AG10803 (cell line): Measurements from ENCODE around the gene SRMS.

Experiments used
- DNase-seq: peaks from one replicate; pipeline ENCODE4 v3.0.0; 2010; ENCODE audit warnings: low read depth
- H3K4me3 ChIP-seq: 2 replicates; pipeline ENCODE4 v1.5.1; 2011; ENCODE audit warnings: mild to moderate bottlenecking, low read length, control low read depth
- TF ChIP-seq, protein P1 (sequence below): conservative IDR thresholded peaks from 2 replicates; pipeline ENCODE4 v1.5.1; 2011; ENCODE audit warnings: mild to moderate bottlenecking, low read length, control low read depth, inconsistent platforms

The SRMS gene

DNA sequence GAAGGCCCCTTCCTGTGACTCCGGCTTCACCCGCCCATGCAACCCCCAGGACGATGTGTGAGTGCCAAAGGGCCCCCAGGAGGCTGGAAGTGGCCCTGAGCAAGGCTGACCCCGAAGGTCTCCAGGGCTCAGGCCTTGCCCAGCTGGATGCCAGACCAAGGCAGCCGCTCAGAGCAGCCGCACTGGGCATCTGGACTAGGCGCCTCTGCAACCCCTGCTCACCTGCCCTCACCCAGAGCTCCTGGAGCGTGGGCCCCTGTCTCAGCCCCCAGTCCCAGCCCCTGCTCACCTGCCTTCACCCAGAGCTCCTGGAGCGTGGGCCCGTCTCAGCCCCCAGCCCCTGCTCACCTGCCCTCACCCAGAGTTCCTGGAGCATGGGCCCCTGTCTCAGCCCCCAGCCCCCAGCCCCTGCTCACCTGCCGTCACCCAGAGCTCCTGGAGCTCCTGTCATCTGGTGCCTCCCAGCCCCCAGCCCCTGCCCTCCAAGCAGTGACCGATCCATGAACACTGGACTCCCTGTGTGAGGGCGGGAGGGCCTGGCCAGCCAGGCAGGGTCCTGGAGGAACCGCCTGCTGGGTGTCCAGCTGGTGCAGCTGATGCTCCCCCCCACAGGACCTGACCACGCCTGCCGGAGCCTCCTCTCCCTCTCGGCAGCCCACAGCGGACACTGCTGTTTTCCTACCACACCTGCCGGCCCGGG is 1.1 kb downstream of the SRMS start:
- no peak overlapping the region for H3K4me3 ChIP-seq
- TF ChIP-seq, protein P1, sequence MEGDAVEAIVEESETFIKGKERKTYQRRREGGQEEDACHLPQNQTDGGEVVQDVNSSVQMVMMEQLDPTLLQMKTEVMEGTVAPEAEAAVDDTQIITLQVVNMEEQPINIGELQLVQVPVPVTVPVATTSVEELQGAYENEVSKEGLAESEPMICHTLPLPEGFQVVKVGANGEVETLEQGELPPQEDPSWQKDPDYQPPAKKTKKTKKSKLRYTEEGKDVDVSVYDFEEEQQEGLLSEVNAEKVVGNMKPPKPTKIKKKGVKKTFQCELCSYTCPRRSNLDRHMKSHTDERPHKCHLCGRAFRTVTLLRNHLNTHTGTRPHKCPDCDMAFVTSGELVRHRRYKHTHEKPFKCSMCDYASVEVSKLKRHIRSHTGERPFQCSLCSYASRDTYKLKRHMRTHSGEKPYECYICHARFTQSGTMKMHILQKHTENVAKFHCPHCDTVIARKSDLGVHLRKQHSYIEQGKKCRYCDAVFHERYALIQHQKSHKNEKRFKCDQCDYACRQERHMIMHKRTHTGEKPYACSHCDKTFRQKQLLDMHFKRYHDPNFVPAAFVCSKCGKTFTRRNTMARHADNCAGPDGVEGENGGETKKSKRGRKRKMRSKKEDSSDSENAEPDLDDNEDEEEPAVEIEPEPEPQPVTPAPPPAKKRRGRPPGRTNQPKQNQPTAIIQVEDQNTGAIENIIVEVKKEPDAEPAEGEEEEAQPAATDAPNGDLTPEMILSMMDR, result no peak
- no peak for DNase-seq

DNA sequence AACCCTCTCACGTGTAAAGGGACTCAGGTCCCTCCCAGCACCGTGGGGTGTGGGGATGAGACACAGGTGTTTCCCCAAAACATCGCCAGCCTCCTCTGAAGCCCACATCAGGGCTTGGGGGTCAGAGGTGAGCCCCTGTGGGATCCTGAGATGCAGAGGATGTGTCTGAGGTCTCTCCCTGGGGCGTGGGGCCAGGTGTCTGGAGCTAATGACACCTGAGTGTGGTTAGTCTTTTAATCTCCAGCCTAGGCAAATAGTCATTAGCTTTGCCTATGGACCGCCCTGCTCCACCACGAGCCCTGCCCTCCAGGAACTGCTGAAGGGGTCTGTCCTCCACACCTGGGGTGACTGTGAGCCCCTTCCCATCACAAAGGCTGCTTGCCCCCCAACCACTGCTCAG is 1.7 kb downstream of the SRMS start:
- no peak for DNase-seq
- TF ChIP-seq, protein P1, result no peak
- no peak overlapping the region for H3K4me3 ChIP-seq

DNA sequence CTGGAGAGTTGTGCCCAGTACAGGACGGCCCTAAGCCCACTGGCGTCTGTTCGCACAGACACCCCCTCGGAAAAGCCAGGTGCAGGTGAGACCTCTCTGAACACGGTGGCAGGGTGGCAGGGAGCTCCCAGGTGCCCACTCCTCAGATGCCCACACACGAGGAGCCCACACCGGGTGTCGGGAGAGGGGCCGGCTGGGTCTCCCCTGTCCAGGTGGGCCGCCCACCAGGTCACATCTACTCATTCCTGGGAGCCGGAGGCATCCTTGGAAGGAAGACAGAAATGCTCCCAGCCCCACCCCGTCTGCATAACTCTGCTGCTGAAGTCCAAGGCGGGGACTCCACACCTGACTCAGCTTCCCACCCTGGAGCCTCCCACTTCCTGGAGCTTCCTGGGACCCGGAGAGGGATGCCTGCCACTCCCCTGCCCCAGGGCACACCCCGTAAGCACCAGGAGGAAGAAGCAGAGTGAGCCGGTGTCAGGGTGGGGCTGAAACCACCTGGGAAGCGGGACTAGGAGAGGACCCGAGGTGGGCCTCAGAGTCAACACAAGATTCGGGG is 2.5 kb downstream of the SRMS start:
- TF ChIP-seq, protein P1, result no peak
- H3K4me3 ChIP-seq, result no peak overlapping the region

DNA sequence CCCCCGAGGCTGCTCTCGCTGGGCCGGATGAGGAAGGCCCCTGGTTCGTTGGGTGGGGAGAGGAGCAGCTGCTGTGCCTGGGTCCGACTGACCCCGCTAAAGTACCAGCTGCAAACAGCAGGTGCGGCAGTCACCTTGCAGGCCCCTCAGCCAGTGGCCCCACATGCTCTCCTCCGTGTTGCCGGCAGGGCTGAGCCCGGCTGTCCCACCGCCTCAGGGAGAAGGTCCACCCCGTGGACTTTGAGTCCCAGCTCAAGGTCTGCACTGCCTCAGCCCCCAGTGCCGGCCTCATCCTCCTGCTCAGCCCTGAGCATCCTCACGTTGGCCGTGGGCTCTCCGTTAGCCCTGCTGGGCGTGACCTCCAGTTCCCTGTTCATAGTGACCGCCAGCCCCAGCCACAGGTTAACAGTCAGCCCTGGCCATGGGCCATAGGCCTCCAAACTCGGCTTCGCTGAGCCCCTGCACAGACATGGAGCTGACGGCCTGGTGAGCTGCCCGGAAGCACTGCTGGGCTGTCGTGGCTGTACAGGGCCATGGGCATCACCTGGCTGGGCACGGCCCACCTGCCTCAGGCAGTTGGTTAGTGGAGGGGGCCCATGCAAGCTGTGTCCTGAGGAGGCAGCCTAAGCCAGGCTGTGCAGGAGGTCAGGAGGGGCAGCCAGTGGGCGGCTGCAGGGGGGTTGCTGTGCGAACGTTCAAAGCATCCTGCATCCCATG is 3.1 kb downstream of the SRMS start:
- no peak overlapping the region for H3K4me3 ChIP-seq
- no peak for DNase-seq
- TF ChIP-seq, protein P1, result no peak

More for the DNA sequence above, 2.5 kb downstream of the SRMS start:
- DNase-seq, result no peak

DNA sequence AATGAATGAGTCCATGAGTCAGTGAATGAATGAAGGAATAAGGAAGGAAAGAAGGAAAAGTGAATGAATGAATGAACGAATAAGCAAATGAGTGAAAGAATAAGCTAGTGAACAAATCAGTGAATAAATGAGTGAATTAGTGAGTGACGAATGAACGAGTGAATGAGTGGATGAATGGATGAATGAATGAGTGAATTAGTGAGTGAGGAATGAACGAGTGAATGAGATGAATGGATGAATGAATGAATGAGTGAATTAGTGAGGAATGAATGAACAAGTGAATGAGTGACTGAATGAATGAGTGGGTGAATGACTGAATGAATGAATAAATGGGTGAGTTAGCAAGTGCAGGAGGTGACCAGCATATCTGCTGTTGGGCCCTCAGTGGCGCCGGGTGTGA is 3.8 kb downstream of the SRMS start:
- DNase-seq, result no peak
- H3K4me3 ChIP-seq, result no peak overlapping the region
- TF ChIP-seq, protein P1, result no peak

DNA sequence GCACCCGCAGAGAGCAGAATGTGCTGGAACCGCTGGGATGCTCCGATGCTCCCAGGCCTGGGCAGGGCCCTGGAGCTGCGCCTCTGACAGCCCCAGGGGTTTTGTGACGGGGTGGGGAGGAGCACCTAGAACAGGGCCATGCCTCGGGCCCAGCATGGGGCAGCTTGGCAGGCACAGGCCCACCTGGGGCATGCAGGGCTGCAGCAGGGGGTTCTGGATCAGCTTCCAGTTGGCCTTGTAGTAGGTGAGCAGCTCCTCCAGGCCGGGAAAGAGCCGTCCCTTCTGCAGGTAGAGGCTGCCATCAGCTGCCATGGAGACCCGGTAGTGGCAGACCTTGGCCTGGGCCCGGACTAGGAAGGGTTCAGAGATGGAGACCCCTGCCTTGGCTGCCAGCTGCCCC is 4.4 kb downstream of the SRMS start:
- no peak for DNase-seq
- H3K4me3 ChIP-seq, result no peak overlapping the region
- TF ChIP-seq, protein P1, result no peak

DNA sequence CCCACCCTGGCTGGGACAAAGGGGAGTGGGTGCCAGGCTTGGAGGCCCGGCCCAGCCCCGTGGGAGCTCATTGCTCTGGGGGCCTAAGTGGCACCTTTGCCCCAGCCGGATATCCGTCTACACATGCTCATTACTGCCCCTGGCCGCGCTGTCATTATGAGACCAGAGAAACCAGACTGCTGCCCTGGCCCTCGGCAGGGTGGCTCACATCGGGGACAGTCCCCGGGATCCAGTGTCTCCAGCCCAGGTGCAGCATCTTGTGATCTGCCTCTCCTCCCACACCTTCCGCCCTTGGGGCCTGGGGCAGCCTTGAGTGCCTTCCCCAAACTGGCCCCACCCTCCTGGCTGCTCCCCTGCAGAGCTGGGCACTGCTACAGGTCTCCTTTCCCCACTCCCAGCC is 4.9 kb downstream of the SRMS start:
- DNase-seq, result no peak
- no peak overlapping the region for H3K4me3 ChIP-seq
- TF ChIP-seq, protein P1, result no peak
